ENCODE data around the gene PRICKLE2.

Gene PRICKLE2

GRCh38 chr3:64083575-64083974 is 141.7 kb downstream of the PRICKLE2 start:
- no peak overlapping the region for H3K4me2 ChIP-seq (ENCODE audit: low read length)

GRCh38 chr3:64082961-64083541 is 142.2 kb downstream of the PRICKLE2 start:
- Histone ChIP-seq H3K27ac (ENCODE audit: low read depth, low read length) (no peak overlapping the region), H3F3A (ENCODE audit: control insufficient read depth, insufficient read depth) (no peaks in the 10 kb centered on the region)

More at GRCh38 chr3:64083575-64083974, 141.7 kb downstream of the PRICKLE2 start:
- TF ChIP-seq EZH2phosphoT487 (IDR thresholded peaks at IDR 0.05; ENCODE audit: borderline replicate concordance, low read length), result no peak
- TF ChIP-seq, protein P1, sequence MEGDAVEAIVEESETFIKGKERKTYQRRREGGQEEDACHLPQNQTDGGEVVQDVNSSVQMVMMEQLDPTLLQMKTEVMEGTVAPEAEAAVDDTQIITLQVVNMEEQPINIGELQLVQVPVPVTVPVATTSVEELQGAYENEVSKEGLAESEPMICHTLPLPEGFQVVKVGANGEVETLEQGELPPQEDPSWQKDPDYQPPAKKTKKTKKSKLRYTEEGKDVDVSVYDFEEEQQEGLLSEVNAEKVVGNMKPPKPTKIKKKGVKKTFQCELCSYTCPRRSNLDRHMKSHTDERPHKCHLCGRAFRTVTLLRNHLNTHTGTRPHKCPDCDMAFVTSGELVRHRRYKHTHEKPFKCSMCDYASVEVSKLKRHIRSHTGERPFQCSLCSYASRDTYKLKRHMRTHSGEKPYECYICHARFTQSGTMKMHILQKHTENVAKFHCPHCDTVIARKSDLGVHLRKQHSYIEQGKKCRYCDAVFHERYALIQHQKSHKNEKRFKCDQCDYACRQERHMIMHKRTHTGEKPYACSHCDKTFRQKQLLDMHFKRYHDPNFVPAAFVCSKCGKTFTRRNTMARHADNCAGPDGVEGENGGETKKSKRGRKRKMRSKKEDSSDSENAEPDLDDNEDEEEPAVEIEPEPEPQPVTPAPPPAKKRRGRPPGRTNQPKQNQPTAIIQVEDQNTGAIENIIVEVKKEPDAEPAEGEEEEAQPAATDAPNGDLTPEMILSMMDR (IDR thresholded peaks at IDR 0.05; ENCODE audit: low read depth, low read length, poor library complexity, severe bottlenecking), result no peak
- no peaks in the 10 kb centered on the region for H3F3A ChIP-seq (ENCODE audit: control insufficient read depth, insufficient read depth)
- no peaks in the 10 kb centered on the region for H3K9me3 ChIP-seq (ENCODE audit: control insufficient read depth, insufficient read depth, low read length)
- peaks cover 4% of the 10 kb centered on the region; the same call in 1 of the 2 replicates for H3K27me3 ChIP-seq (ENCODE audit: control insufficient read depth, low read length)
- no peaks in the 10 kb centered on the region for H3K79me2 ChIP-seq (ENCODE audit: control insufficient read depth, low read length)
- no peaks in the 10 kb centered on the region for H3K9me2 ChIP-seq (replicated peaks; ENCODE audit: control insufficient read depth, low read length)
- H3K36me3 ChIP-seq (ENCODE audit: control insufficient read depth, low read length), result no peaks in the 10 kb centered on the region
- no peaks in the 10 kb centered on the region for H4K20me1 ChIP-seq (ENCODE audit: control insufficient read depth, insufficient read depth, low read depth, low read length)
- no peak overlapping the region for H3K4me3 ChIP-seq (ENCODE audit: low read length)
- no peak overlapping the region for H3K27ac ChIP-seq (ENCODE audit: low read depth, low read length)
- no peaks in the 10 kb centered on the region for H3K4me1 ChIP-seq (ENCODE audit: control insufficient read depth, low read length)

DNA sequence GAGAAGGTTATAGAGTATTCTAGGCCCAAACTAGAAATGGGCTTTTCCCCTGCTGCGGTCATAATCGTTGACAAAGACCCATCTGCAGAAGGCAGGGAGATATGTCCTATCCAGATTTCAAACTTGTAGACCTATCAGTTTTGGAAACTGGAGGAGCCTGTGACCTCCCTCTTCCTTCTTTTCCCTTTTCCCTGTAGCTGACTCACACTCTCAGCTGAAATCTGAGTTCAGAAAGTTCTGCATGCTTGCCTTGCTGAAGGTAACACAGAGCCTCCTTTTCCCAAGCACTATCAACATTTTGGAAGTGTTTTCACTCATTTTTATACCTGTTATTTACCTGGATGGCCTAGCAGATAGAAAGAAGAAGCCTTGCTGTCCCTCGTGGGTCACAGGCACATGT is 142.9 kb downstream of the PRICKLE2 start:
- H3K9me2 ChIP-seq (replicated peaks; ENCODE audit: control insufficient read depth, low read length), result no peaks in the 10 kb centered on the region
- no peaks in the 10 kb centered on the region for H3K4me1 ChIP-seq (ENCODE audit: control insufficient read depth, low read length)
- H3K4me2 ChIP-seq (ENCODE audit: low read length), result no peak overlapping the region
- no peak overlapping the region for H3K4me3 ChIP-seq (ENCODE audit: low read length)
- TF ChIP-seq EZH2phosphoT487 (IDR thresholded peaks at IDR 0.05; ENCODE audit: borderline replicate concordance, low read length), result no peak
- TF ChIP-seq, protein P1 (IDR thresholded peaks at IDR 0.05; ENCODE audit: low read depth, low read length, poor library complexity, severe bottlenecking), result no peak
- H4K20me1 ChIP-seq (ENCODE audit: control insufficient read depth, insufficient read depth, low read depth, low read length), result no peaks in the 10 kb centered on the region
- no peak overlapping the region for H3K27ac ChIP-seq (ENCODE audit: low read depth, low read length)
- H3K27me3 ChIP-seq (ENCODE audit: control insufficient read depth, low read length), result peaks cover 4% of the 10 kb centered on the region; the same call in 1 of the 2 replicates
- H3K79me2 ChIP-seq (ENCODE audit: control insufficient read depth, low read length), result no peaks in the 10 kb centered on the region
- no peaks in the 10 kb centered on the region for H3K9me3 ChIP-seq (ENCODE audit: control insufficient read depth, insufficient read depth, low read length)
- no peaks in the 10 kb centered on the region for H3K36me3 ChIP-seq (ENCODE audit: control insufficient read depth, low read length)
- no peaks in the 10 kb centered on the region for H3F3A ChIP-seq (ENCODE audit: control insufficient read depth, insufficient read depth)

More at GRCh38 chr3:64082961-64083541, 142.2 kb downstream of the PRICKLE2 start:
- Histone ChIP-seq H3K4me1 (ENCODE audit: control insufficient read depth, low read length) (no peaks in the 10 kb centered on the region), H3K27me3 (ENCODE audit: control insufficient read depth, low read length) (peaks cover 4% of the 10 kb centered on the region; the same call in 1 of the 2 replicates), H3K9me3 (ENCODE audit: control insufficient read depth, insufficient read depth, low read length) (no peaks in the 10 kb centered on the region), H3K36me3 (ENCODE audit: control insufficient read depth, low read length) (no peaks in the 10 kb centered on the region), H3K4me2 (ENCODE audit: low read length) (no peak overlapping the region), H4K20me1 (ENCODE audit: control insufficient read depth, insufficient read depth, low read depth, low read length) (no peaks in the 10 kb centered on the region), H3K4me3 (ENCODE audit: low read length) (no peak overlapping the region), H3K79me2 (ENCODE audit: control insufficient read depth, low read length) (no peaks in the 10 kb centered on the region), H3K9me2 (replicated peaks; ENCODE audit: control insufficient read depth, low read length) (no peaks in the 10 kb centered on the region)
- TF ChIP-seq, protein P1 (IDR thresholded peaks at IDR 0.05; ENCODE audit: low read depth, low read length, poor library complexity, severe bottlenecking), result no peak
- TF ChIP-seq EZH2phosphoT487 (IDR thresholded peaks at IDR 0.05; ENCODE audit: borderline replicate concordance, low read length), result no peak

Measured in DOHH2 (cell line).